HCEC 1CT (cell line): ENCODE results near the gene MGAT5.
A peak's percentile ranks its signal among the peaks of the same experiment; 100 is the strongest.

ENCODE experiments used
- DNase-seq: peaks from one replicate; pipeline ENCODE4 v3.0.0-alpha.2; 2017

MGAT5 gene

DNA sequence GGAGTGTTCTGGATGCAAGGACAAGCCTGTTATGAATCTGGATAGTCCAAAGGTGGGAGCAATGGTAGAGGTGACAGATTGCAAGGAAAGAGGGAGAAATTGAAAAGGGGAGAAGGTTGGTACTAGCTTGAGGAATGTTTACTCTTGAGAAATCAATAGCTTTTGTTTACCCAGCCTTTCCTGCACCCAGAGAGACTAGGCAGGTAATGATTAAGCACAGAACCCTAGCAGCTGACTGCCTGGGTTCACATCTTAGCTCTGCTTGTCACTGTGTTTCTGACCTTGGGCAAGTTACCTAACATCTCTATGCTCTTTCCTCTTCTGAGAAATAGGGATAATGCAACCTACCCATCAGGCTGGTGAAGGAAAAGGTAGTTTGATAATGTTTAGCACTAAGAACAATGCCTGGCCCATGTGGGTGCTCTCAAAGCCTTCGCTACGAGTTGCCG lies 178.6 kb downstream of the MGAT5 start:
- DNase-seq: no peak

DNA sequence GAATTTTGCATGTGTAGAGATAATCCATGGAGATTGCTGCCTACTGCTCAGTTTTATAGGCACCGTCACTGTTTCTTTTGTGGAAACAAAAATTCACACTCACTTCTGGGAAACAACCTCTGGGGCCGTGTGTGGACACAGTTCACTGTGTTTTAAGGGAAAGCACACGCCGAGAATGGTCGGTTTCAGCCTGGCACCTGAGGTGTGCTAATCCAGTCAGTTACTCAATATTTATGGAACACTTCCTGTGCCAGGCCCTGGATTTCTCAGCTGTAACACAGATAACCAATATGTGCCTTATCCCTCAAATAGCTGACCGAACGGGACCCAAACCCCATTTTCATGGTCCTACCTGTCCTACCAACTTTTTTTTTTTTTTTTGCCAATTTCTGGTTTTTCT lies 179.6 kb downstream of the MGAT5 start:
- no peak for DNase-seq

- DNase-seq: no peak
These were observed 180.1 kb downstream of the MGAT5 start for GRCh38 chr2:134433979-134434378.

GRCh38 chr2:134435505-134435904 lies 181.6 kb downstream of the MGAT5 start:
- no peak for DNase-seq

DNA sequence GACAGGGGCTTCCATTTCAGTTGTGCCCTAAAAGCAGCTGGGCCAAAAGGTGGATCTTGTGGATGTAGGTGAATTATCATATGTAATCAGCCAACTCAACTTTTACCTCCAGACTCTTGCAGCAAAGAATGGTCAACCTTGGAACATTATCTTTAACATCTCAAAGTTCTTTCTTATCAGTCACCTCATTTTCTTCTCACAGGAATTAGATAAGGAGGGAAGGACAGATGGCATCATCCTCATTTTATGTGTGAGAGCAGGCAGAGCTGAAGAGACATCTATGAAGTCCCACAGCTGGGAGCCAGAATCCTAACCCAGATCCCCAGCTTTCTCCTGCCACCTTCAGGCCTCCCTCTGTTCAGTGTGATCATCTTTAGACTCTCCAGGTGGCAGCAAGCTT lies 182.1 kb downstream of the MGAT5 start:
- no peak for DNase-seq

GRCh38 chr2:134436706-134437105 lies 182.8 kb downstream of the MGAT5 start:
- no peak for DNase-seq

- no peak for DNase-seq
These were observed 184.5 kb downstream of the MGAT5 start for GRCh38 chr2:134438371-134438770.

GRCh38 chr2:134440336-134440909 lies 186.6 kb downstream of the MGAT5 start:
- no peak for DNase-seq

- DNase-seq: peak; percentile 37
These were observed 187.4 kb downstream of the MGAT5 start for GRCh38 chr2:134441153-134441863.

GRCh38 chr2:134443814-134444480 lies 190.1 kb downstream of the MGAT5 start:
- no peak for DNase-seq

DNA sequence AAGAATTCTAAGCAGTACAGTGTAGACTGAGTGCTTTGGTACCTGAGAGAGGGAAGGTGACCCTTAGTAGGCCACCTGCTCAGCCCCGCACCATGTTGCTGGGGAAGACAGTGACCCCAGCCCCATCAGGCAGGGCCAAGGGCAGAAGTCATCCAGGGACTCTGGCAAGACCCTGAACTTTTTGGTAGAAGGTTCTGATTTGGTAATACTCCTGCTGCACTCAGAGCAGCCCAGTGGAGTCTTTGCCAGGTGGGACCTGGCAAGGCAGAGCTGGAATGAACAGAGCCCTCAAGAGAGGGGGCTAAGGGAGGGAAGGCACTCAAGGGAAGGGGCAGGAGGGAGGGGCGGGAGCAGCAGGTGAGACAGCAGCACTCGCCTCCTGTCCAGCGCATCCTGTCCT lies 191.2 kb downstream of the MGAT5 start:
- DNase-seq: no peak

DNA sequence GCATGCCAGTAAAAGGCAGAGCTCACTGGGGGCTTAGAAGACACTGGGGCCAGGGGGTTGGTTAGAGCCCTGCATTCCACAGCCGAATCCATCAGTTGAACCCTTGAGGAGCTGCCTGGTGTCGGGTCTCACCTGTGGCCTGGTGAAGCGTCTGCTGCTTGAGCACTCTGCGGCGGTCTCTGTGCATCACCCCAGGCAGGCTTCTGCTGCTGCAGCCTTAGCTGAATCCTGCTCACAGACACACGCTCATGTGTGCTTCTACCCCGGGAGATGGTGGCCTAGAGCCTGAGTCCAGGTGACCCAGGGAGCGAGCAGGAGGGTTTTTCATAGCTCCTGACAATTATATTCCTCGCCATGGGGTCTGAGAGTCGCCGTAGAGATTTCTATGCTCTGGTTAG lies 192.1 kb downstream of the MGAT5 start:
- no peak for DNase-seq

DNA sequence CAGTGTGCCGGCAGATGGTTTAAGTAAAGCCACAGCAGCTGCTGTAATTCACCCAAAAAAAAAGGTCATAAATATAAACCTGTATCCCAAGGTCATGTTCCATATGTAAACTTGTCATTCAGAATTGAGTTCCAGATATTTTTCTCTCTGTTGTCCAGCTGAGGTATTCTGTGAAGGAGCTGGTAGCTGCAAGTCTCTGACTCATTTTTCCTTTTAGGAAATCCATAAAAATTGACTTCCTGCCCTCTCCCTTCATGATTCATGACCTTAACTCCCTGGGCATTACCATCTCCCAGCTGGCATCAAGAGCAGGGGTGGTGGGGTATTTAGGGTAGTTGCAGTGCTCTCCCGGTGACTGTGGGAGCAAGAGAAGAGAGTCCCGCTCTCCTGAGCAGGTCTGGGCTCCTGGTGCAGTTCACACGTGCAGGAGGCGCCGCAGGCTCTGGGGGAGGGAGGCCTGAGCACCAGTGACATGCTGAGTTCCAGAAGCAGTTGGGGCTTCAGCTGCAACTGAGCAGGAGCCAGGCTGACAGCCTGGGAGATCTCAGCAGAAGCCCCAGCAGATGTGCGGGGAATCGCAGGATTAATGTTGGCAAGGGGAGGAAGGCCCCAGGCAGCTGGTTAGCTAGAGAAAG lies 192.6 kb downstream of the MGAT5 start:
- DNase-seq: peak; percentile 82

DNA sequence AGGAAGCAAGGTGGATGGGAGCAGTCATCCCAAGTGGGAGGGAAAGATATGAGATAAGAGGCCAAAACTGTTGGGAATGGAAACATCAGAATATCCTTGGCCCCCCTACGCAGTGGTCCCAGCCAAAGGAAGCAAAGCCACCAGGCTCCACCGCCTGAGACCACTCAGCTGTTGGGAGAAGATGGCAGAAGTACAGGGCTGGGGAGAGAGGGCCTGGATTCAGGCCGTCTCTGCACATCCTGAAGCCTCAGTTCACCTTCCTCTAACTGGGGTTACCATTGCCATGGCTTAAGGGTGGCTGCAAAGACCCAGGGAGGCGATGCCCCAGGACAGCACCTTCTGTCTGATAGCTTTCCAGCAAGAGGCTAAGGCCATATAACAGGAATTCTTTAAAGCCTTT lies 193.8 kb downstream of the MGAT5 start:
- no peak for DNase-seq

DNA sequence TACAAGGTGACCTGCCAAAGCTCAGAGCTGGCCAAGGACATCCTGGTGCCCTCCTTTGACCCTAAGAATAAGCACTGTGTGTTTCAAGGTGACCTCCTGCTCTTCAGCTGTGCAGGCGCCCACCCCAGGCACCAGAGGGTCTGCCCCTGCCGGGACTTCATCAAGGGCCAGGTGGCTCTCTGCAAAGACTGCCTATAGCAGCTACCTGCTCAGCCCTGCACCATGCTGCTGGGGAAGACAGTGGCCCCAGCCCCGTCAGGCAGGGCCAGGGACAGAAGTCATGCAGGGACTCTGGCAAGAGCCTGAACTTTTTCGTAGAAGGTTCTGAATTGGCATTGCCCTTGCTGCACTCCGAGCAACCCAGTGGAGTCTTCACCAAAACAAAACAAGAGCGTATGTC lies 194.8 kb downstream of the MGAT5 start:
- DNase-seq: no peak

DNA sequence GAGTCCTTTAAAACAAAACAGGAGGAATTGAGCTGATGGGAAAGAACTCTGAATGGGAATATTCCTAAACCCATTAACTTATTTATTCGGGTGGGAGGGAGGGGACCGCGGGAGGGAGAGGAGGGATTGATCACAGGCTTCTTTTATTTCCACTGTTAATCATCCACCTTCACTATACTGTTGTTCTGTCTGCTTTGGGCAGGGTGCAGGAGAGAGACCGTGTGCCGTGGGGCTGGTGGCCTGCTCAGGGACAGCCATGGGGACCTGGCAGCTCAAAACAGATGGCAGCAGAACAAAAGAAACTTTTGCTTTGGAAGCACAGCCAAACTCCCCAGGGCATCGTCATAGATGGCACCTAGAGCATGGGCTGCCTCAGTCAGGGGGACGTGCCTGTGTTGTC lies 195.3 kb downstream of the MGAT5 start:
- no peak for DNase-seq

GRCh38 chr2:134449751-134450513 lies 196.1 kb downstream of the MGAT5 start:
- no peak for DNase-seq

DNA sequence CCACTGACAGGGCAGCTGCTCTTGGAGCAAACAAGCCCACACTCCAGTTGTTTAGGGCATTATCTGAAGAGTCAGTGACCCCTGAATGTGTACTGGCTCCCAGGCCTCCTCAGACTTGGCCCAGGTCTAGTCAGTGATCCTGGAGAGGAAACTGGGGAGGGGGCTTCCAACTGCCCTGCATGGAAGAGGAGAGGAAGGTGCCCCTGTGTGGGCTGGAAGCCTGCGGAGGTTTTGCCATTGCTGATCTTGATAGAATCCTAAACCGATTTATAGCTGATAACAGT lies 197.4 kb downstream of the MGAT5 start:
- no peak for DNase-seq

- DNase-seq: no peak
These were observed 198.3 kb downstream of the MGAT5 start for GRCh38 chr2:134452042-134452733.

DNA sequence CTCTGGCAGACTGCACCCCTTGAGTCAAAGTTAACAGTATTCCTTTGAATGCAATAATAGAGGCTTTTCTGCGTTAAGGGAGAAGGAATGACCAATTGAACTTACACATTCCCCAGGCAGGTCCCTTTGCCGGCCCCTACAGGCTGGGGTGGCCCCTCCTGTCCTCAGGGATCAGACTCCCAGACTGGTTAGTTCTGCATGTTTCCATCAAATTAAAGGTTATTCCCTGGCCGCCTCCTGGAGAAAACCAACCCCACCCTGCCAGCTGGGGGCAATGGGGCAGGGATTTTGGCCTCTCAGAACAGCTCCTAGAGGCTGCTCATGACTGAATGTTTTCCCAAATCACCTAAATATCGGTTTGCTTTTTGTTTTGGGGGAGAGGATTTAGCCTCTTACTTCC lies 199.6 kb downstream of the MGAT5 start:
- DNase-seq: no peak

DNA sequence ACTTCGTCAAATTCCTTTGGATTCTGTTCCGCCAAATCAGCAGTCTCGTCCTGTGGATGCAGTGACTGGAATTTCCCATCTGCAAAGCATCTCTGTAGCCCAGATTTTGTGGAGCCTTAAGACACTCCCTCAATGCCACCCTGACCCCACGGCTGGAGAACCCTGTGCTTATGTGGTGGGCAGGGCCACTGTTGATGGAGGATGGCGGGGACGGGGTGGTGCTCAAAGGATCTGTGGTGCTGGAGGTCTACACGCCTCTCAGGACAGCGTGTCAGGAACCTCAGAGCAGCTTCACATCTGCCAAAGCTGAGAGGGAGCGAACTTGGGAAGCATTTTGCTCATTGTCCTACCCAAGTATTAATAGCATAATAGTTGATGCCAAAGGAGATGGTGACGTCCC lies 200.1 kb downstream of the MGAT5 start:
- no peak for DNase-seq

DNA sequence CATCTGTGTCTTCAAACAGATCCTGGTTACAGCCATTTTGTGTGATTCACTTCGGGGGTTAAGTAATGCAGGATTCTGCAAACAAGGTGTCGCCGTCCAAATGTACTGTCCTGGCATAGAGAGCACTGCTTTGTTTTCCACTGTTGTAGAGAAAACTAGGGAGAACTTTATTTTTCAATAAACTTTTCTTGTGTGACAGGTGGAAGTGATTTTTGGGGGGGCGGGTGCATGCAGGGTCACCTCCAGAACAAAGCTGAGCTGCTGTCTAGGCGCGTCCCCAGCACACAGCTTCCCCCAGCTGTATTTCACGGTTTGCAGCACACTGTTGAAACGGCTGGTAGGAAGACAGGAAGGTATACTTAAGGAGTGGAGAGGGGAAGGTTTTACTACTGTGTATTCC lies 200.6 kb downstream of the MGAT5 start:
- DNase-seq: no peak

GRCh38 chr2:134454931-134455330 lies 201.1 kb downstream of the MGAT5 start:
- DNase-seq: no peak
